ENCODE results near the gene PEG3. TPM values are rescaled to one million over a fixed set of nuclear protein-coding genes. Genes with fewer than 3 reads are reported as not detected.

PEG3 gene
- total and polyA plus RNA-seq, 2 of the 13 experiments (the other 11 are each of a cell fraction or from before 2014, with no cell fraction given): 217 to 394 TPM

DNA sequence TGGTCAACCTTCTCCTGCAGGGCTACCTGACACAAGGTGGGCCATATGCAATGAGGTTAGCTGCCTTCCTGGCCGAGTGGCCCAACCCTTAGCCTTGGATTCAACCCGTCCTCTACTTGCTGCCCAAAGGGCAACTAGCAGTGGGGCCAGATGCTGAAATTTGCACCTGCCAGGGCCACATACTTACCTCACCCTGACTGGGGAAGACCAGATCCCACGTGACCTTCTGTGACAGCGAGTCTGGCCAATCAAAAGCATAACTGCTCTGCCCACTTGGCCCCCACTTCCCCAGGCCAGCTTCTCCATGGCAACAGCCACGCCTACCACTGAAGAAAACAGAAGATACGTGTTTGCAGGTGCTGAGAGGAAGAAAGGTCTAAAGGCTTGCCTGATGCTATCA, 10.9 kb downstream of the PEG3 start (continued):
- TF ChIP-seq ZNF501 (CRISPR knock-in tag; IDR thresholded peaks at IDR 0.05): 0 out of 2 replicates have a peak, but pooled peaks have one; percentile 24
- TF ChIP-seq POLR2AphosphoS2 (IDR thresholded peaks at IDR 0.05; ENCODE audit: low read depth, low read length): peak; percentile 90; the same call in 1 of the 2 replicates
- 0 out of 2 replicates have a peak, but pooled peaks have one; percentile 19 for TF ChIP-seq POLR2AphosphoS5 (IDR thresholded peaks at IDR 0.05; ENCODE audit: low read depth, low read length)
- 0 out of 2 replicates have a peak, but pooled peaks have one; percentile 19 for TF ChIP-seq NFYC (CRISPR knock-in tag; IDR thresholded peaks at IDR 0.05)
- TF ChIP-seq POLR2A (IDR thresholded peaks at IDR 0.05; ENCODE audit: insufficient read depth in 1 of 2, low read depth in 2 of 2, low read length in 2 of 2): peak in 1 of 2 experiments; percentile 29; a peak in 2 of 4 replicates
- TF ChIP-seq IRF2 (CRISPR knock-in tag; IDR thresholded peaks at IDR 0.05): no peak
- TF ChIP-seq RBM22 (optimal IDR thresholded peaks at IDR 0.05; ENCODE audit: low read length): peak; percentile 92
- peak; percentile 76 for TF ChIP-seq AGO2 (optimal IDR thresholded peaks at IDR 0.05; ENCODE audit: low read depth, low read length)
- peak; percentile 75; the same call in 1 of the 2 replicates for TF ChIP-seq AKAP8 (CRISPR knock-in tag; IDR thresholded peaks at IDR 0.05)
- peak; percentile 44; the same call in 1 of the 2 replicates for TF ChIP-seq POLR2G (IDR thresholded peaks at IDR 0.05; ENCODE audit: low read depth, low read length)
- no peak for TF ChIP-seq ZBTB21 (CRISPR knock-in tag; IDR thresholded peaks at IDR 0.05)
- no peak for TF ChIP-seq ZNF674 (CRISPR knock-in tag; IDR thresholded peaks at IDR 0.05; ENCODE audit: low read depth)
- no peak for TF ChIP-seq KLF13 (CRISPR knock-in tag; IDR thresholded peaks at IDR 0.05)

- peaks cover 95% of the 10 kb centered on the region for H4K20me1 ChIP-seq (ENCODE audit: insufficient read depth, low read length)
- H3K79me2 ChIP-seq (ENCODE audit: insufficient read depth, low read length): peaks cover 55% of the 10 kb centered on the region
- WGBS (ENCODE audit: low lambda C conversion rate): 53% methylated on average over 2 of the region's 2 CpGs
- no peak for DNase-seq (ENCODE audit: low spot score)
- peaks cover 27 to 67% of the 10 kb centered on the region in 2 experiments for H3K36me3 ChIP-seq (replicated peaks in 1 of 2; ENCODE audit: control insufficient read depth in 1 of 2, insufficient read depth in 2 of 2, low read length in 2 of 2)
- no peak overlapping the region for H3K27ac ChIP-seq (ENCODE audit: extremely low read length, insufficient read depth, low read length)
- TF ChIP-seq MAFF (IDR thresholded peaks at IDR 0.05; ENCODE audit: low read depth, low read length) (peak; percentile 54), MAFK (conservative IDR thresholded peaks at IDR 0.05 in 1 of 2, IDR thresholded peaks at IDR 0.05 in 1 of 2; ENCODE audit: low read length in 2 of 2) (peak; percentile 48 to 66; a peak in 3 of 4 replicates), LRRFIP1 (CRISPR knock-in tag; conservative IDR thresholded peaks at IDR 0.05) (no peak)
- H3K4me1 ChIP-seq (ENCODE audit: insufficient read depth, low read length): peaks cover 34% of the 10 kb centered on the region
- in situ Hi-C loops (cut with HindIII; ENCODE audit: extremely low pct_ligation_motif_present, low pct_unique_long_range_greater_than_20kb): no loop called here
- no peak for FAIRE-seq
- ChIA-PET CTCF (ENCODE audit: low intra/inter-chr PET ratio, low total read pairs) (no interaction called here), POLR2A (no interaction called here)
- intact Hi-C loops (cut with micrococcal nuclease; ENCODE audit: unreplicated experiment): no loop called here
- no peaks in the 10 kb centered on the region for H3K9me3 ChIP-seq (ENCODE audit: low read length)
- H3K4me3 ChIP-seq (replicated peaks in 1 of 3; ENCODE audit: insufficient read depth in 1 of 3, low read depth in 2 of 3, low read length in 3 of 3): no peak overlapping the region
- no peak overlapping the region for H3K9ac ChIP-seq (ENCODE audit: insufficient read depth, low read depth, low read length)
- no peak overlapping the region for H2AFZ ChIP-seq (ENCODE audit: low read length)
- H3K4me2 ChIP-seq (ENCODE audit: low read depth, low read length): no peak overlapping the region
- no peaks in the 10 kb centered on the region for H3K27me3 ChIP-seq (ENCODE audit: control insufficient read depth in 1 of 2, insufficient read depth in 2 of 2, low read length in 2 of 2)
- no TSS peak for BruUV-seq (replicated peaks)
- no peak for ATAC-seq
Measured at GRCh38 chr19:56827708-56828107, 12.8 kb downstream of the PEG3 start.

Data from HepG2 (cell line).